ENCODE data around the gene IGFBP3.
A peak's percentile ranks its signal among the peaks of the same experiment; 100 is the strongest.

The IGFBP3 gene

GRCh38 chr7:45891462-45892402 is 29.3 kb downstream of the IGFBP3 start:
- no peak for DNase-seq

- DNase-seq: no peak
These were observed 30.1 kb downstream of the IGFBP3 start for GRCh38 chr7:45890902-45891461.

GRCh38 chr7:45890125-45890901 is 30.8 kb downstream of the IGFBP3 start:
- DNase-seq: no peak

- DNase-seq: no peak
These were observed 31.6 kb downstream of the IGFBP3 start for GRCh38 chr7:45889367-45890067.

- no peak for DNase-seq
These were observed 32.1 kb downstream of the IGFBP3 start for GRCh38 chr7:45888993-45889366.

- DNase-seq: peak; percentile 12
These were observed 32.7 kb downstream of the IGFBP3 start, which contains the start of gene IGFBP1 for GRCh38 chr7:45888185-45888992. IGFBP1 (plus strand) TSS chr7:45888488; CDS start chr7:45888653, 165 bp downstream.

- no peak for DNase-seq
These were observed 34.0 kb downstream of the IGFBP3 start for GRCh38 chr7:45886931-45887667.

GRCh38 chr7:45885264-45885882 is 35.7 kb downstream of the IGFBP3 start:
- no peak for DNase-seq

- DNase-seq: no peak
These were observed 36.9 kb downstream of the IGFBP3 start for GRCh38 chr7:45884136-45884535.

- DNase-seq: no peak
These were observed 38.6 kb downstream of the IGFBP3 start for GRCh38 chr7:45882465-45882810.

GRCh38 chr7:45881759-45882464 is 39.2 kb downstream of the IGFBP3 start:
- no peak for DNase-seq

- no peak for DNase-seq
These were observed 39.8 kb downstream of the IGFBP3 start for GRCh38 chr7:45881280-45881758.

- DNase-seq: no peak
These were observed 40.6 kb downstream of the IGFBP3 start for GRCh38 chr7:45880433-45880860.

GRCh38 chr7:45878457-45879144 is 42.5 kb downstream of the IGFBP3 start:
- no peak for DNase-seq

GRCh38 chr7:45876519-45876918 is 44.6 kb downstream of the IGFBP3 start:
- DNase-seq: no peak

GRCh38 chr7:45874408-45875131 is 46.5 kb downstream of the IGFBP3 start:
- DNase-seq: no peak

- DNase-seq: no peak
These were observed 47.7 kb downstream of the IGFBP3 start for GRCh38 chr7:45873355-45873754.

- no peak for DNase-seq
These were observed 48.1 kb downstream of the IGFBP3 start, which contains the start of gene CCDC201 for GRCh38 chr7:45873035-45873354. CCDC201 (minus strand) TSS chr7:45873082; CDS start chr7:45873007, 75 bp downstream.

All from stimulated activated CD4-positive, alpha-beta T cell treated with anti-CD3 and anti-CD28 coated beads, Interleukin-15, amount 100 ng/mL, for 24 hours (primary cell).